Thoracic aorta (tissue), 2 donors: ENCODE measurements around the gene PODXL2. TPM values are rescaled to one million over a fixed set of nuclear protein-coding genes. Genes with fewer than 3 reads are reported as not detected.

Experiments
- ATAC-seq: fragments of 150-250 bp; one replicate; pipeline ENCODE4 v1.8.0; 2017; ENCODE audit warnings: low read depth; ENCODE audit not compliant: insufficient number of reproducible peaks, low FRiP score
- DNase-seq: peaks from one replicate; pipeline ENCODE4 v3.0.0-alpha.2; 2020; ENCODE audit warnings: low spot score
- H3K27ac ChIP-seq, 2 donors: fragments of 200-600 bp; sonication (generic); 1 replicate in 1 of 2; 2 replicates in 1 of 2; pipeline ENCODE4 v1.5.1; 2016; ENCODE audit warnings: mild to moderate bottlenecking in 2 of 2, moderate library complexity in 2 of 2
- H3K27me3 ChIP-seq: fragments of 200-600 bp; sonication (generic); replicated peaks from 2 replicates; pipeline ENCODE4 v1.6.0; 2016; ENCODE audit warnings: mild to moderate bottlenecking; ENCODE audit not compliant: insufficient read depth
- H3K36me3 ChIP-seq: fragments of 200-600 bp; sonication (generic); one replicate; pipeline ENCODE4 v1.5.1; 2016
- H3K4me1 ChIP-seq, 2 donors: fragments of 200-600 bp; sonication (generic); 1 replicate in 1 of 2; 2 replicates in 1 of 2; pipeline versions ENCODE4 v1.5.1 to v1.6.0; 2016; ENCODE audit warnings: low read depth in 2 of 2, mild to moderate bottlenecking in 1 of 2; ENCODE audit not compliant: control insufficient read depth in 1 of 2
- H3K4me3 ChIP-seq: fragments of 200-600 bp; sonication (generic); 2 replicates; pipeline ENCODE4 v1.5.1; 2016; ENCODE audit warnings: mild to moderate bottlenecking
- H3K9me3 ChIP-seq: fragments of 200-600 bp; sonication (generic); 2 replicates; pipeline ENCODE4 v1.5.1; 2016
- total RNA-seq, 2 donors: library from RNA; depleted of rRNA; stranded (reverse); fragments of >200 nt; gene quantifications; one replicate each; pipeline versions ENCODE4 v1.1.0 to v1.2.3, GENCODE V29; 2016
- TF ChIP-seq, protein P1 (sequence below): fragments of 200-600 bp; sonication (generic); IDR thresholded peaks from one replicate; pipeline ENCODE4 v1.5.1; 2019; ENCODE audit warnings: antibody characterized with exemption

PODXL2 gene
- total RNA-seq, 2 donors from 2014 or later: 2.8 to 7.8 TPM

DNA sequence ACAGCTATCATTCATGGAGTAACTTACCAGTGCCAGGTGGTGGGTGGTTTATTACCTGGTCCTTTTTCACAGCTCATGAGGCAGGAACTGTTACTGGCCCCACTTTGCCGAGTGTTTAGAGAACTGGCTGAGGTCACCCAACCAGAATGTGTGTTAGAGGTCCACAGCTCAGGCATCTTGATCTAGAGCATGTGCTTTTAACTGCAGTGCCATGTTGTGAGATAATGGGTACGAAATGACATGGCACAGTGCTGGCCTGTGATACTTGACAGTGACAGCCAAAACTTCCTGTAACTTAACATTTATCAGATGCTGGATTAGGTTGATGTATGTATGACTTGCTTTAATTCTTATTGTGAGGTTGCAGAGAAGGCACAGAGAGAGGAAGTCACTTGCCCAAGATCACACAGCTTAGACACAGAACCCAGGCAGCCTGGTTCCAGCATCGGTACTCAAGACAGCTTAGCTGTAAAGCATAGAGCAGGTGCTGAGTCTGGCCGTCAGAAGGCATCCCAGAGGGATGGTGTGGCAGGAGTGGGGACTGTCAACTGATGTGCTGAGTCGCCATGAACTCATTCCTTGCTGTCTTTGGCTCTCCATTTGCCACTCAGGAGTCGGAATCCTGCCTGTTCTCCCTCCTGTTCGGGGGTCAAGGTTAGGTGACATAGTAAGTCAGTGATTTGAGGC lies 21.2 kb upstream of the PODXL2 start:
- no peak for ATAC-seq
- no peak overlapping the region for H3K4me3 ChIP-seq
- no peaks in the 10 kb centered on the region for H3K36me3 ChIP-seq

DNA sequence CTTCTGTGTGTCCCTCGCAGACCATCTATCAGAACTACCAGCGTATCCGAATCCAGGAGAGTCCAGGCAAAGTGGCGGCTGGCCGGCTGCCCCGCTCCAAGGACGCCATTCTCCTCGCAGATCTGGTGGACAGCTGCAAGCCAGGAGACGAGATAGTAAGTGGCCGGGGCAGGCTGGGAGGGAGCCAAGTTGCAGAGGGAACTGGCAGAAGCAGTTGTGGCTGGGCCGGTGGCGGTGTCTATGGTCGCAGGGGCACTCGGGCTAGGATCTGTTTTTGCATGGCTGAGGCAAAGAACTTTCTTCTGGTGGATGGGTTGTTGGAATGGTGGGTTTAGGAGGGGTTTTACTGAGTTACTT lies 20.6 kb upstream of the PODXL2 start:
- no peak for ATAC-seq
- TF ChIP-seq, protein P1, sequence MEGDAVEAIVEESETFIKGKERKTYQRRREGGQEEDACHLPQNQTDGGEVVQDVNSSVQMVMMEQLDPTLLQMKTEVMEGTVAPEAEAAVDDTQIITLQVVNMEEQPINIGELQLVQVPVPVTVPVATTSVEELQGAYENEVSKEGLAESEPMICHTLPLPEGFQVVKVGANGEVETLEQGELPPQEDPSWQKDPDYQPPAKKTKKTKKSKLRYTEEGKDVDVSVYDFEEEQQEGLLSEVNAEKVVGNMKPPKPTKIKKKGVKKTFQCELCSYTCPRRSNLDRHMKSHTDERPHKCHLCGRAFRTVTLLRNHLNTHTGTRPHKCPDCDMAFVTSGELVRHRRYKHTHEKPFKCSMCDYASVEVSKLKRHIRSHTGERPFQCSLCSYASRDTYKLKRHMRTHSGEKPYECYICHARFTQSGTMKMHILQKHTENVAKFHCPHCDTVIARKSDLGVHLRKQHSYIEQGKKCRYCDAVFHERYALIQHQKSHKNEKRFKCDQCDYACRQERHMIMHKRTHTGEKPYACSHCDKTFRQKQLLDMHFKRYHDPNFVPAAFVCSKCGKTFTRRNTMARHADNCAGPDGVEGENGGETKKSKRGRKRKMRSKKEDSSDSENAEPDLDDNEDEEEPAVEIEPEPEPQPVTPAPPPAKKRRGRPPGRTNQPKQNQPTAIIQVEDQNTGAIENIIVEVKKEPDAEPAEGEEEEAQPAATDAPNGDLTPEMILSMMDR: no peak
- H3K36me3 ChIP-seq: no peaks in the 10 kb centered on the region
- no peak overlapping the region for H3K27ac ChIP-seq
- no peaks in the 10 kb centered on the region for H3K27me3 ChIP-seq
- peaks cover 7 to 9% of the 10 kb centered on the region in 2 donors for H3K4me1 ChIP-seq
- DNase-seq: no peak
- H3K9me3 ChIP-seq: no peaks in the 10 kb centered on the region
- H3K4me3 ChIP-seq: no peak overlapping the region

More for the DNA sequence above, 21.2 kb upstream of the PODXL2 start:
- DNase-seq: no peak
- H3K4me1 ChIP-seq: peaks cover 3 to 4% of the 10 kb centered on the region in 2 donors
- TF ChIP-seq, protein P1: no peak
- no peaks in the 10 kb centered on the region for H3K9me3 ChIP-seq
- no peaks in the 10 kb centered on the region for H3K27me3 ChIP-seq
- H3K27ac ChIP-seq: no peak overlapping the region

DNA sequence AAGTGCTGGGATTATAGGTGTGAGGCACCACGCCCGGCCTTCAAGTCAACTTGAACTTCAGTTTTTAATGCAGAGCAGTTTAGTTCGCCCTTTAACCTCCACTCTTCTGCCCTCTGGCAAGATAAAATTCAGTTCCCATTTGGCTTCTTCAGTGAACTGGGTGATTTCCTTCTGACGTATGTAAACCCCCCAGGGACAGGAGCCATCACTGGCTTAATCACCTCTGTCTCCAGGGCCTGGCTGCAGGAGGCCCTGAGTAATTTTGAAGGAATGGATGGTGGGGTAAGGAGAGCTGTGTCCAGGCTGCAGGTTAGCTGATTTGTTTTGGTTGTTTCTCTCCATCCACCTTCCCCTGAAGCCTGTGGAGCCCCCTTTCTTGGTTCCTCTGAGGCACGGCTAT lies 18.9 kb upstream of the PODXL2 start:
- Histone ChIP-seq H3K9me3 (no peaks in the 10 kb centered on the region), H3K27me3 (no peaks in the 10 kb centered on the region), H3K27ac (no peak overlapping the region), H3K4me1 (peaks cover 11 to 15% of the 10 kb centered on the region in 2 donors), H3K36me3 (no peaks in the 10 kb centered on the region), H3K4me3 (no peak overlapping the region)
- DNase-seq (no peak), ATAC-seq (no peak)
- TF ChIP-seq, protein P1: no peak

DNA sequence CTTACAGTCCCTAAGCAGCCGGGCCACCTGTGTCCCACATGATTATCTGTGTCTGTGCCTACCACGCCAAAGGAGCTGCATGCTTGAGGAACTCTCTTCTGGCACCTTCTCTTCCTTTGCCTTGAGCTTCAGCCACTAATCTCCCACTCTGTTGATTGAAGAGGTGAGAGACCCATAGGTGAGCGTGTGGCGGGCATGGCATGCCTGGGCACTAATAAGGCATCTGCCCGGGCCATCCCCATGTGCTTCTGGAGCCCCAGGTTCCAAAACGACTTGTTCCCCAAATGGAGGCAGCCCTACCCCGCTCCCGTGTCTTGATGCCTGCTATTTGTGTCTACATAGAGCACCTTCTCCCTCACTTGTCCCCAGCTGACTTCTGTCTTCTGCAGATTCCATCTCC lies 17.7 kb upstream of the PODXL2 start:
- Histone ChIP-seq H3K27me3 (no peaks in the 10 kb centered on the region), H3K9me3 (no peaks in the 10 kb centered on the region), H3K27ac (no peak overlapping the region), H3K36me3 (no peaks in the 10 kb centered on the region), H3K4me3 (no peak overlapping the region), H3K4me1 (peaks cover 11 to 15% of the 10 kb centered on the region in 2 donors)
- TF ChIP-seq, protein P1: no peak
- DNase-seq (no peak), ATAC-seq (no peak)

DNA sequence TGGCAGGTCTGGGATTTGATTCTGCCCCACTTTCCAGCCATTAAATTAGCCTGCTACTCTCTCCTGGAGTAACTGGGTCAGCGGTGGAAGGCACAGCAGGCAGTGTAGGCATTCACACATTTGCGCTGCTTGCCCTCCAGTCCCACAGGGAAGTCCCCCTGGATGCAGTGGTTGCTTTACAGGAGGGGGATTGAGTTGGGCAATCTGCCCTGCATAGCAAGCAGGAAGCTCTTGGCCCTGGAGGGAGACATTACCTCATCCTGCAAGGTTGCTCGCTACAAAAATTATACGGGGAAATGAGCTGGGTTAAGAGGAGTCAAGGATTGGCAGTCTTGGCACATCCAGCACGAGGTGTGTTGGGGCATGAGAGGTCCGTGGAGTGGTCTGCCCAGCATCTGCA lies 16.0 kb upstream of the PODXL2 start:
- Histone ChIP-seq H3K4me3 (no peak overlapping the region), H3K36me3 (no peaks in the 10 kb centered on the region), H3K27me3 (no peaks in the 10 kb centered on the region), H3K27ac (no peak overlapping the region), H3K4me1 (peaks cover 11 to 15% of the 10 kb centered on the region in 2 donors), H3K9me3 (no peaks in the 10 kb centered on the region)
- TF ChIP-seq, protein P1: no peak
- ATAC-seq (no peak), DNase-seq (no peak)
